Right lobe of liver (tissue), 4 donors: Measurements from ENCODE around the gene CHTF8.

Experiments
- POLR2A ChIP-seq: fragments of 450-650 bp; IDR thresholded peaks from one replicate; pipeline ENCODE4 v1.6.1; 2017; ENCODE audit warnings: antibody characterized with exemption, mild to moderate bottlenecking
- TF ChIP-seq, protein P1 (sequence below), 4 donors: fragments of 200-600 bp in 3 of 4; fragments of 450-650 bp in 1 of 4; IDR thresholded peaks; one replicate each; pipeline versions ENCODE4 v1.5.1 to v1.8.0; 2016 to 2022; ENCODE audit warnings: antibody characterized with exemption in 4 of 4, mild to moderate bottlenecking in 2 of 4
- donor health status: DM: no; HTN: no; CAD: no.
- donor health status: DM: no; HTN: no; CAD: no.
- donor health status: DM: no; HTN: yes; CAD: no.

DNA sequence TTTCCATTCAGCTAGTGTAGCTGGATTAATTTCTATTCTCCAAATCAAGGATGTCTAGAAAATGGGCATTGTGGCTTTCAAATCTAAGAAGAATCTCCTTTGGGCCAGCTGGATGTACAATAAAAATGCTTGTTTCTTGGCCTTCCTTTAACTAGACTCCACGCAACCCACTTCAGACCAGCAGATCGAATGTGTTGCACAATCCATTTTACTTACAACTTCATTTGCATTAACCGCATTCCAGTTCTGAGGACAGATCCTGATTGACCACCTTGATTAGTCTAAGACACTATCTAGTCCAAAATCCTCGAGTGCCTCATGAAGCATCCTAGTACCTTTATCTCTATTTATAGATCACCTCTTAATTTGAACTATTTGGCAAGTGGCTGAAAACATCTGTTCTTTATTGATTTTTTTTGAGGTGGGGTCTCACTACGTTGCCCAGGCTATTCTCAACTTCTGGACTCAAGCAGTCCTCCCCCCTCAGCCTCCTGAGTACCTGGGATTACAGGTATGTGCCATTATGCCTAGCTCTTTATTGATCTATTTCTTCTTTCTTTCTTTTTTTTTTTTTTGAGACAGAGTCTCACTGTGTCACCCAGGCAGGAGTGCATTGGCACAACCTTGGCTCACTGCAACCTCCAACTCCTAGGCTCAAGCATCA, 47.2 kb downstream of the CHTF8 start:
- TF ChIP-seq POLR2A: no peak
- TF ChIP-seq, protein P1, sequence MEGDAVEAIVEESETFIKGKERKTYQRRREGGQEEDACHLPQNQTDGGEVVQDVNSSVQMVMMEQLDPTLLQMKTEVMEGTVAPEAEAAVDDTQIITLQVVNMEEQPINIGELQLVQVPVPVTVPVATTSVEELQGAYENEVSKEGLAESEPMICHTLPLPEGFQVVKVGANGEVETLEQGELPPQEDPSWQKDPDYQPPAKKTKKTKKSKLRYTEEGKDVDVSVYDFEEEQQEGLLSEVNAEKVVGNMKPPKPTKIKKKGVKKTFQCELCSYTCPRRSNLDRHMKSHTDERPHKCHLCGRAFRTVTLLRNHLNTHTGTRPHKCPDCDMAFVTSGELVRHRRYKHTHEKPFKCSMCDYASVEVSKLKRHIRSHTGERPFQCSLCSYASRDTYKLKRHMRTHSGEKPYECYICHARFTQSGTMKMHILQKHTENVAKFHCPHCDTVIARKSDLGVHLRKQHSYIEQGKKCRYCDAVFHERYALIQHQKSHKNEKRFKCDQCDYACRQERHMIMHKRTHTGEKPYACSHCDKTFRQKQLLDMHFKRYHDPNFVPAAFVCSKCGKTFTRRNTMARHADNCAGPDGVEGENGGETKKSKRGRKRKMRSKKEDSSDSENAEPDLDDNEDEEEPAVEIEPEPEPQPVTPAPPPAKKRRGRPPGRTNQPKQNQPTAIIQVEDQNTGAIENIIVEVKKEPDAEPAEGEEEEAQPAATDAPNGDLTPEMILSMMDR (IDR thresholded peaks at IDR 0.05): no peak
